ENCODE data around the gene MAGOH. TPM values are rescaled to one million over a fixed set of nuclear protein-coding genes. Genes with fewer than 3 reads are reported as not detected.

The MAGOH gene
- total and polyA plus RNA-seq, 7 donors = 15.9 to 103 (median 33.6) TPM

DNA sequence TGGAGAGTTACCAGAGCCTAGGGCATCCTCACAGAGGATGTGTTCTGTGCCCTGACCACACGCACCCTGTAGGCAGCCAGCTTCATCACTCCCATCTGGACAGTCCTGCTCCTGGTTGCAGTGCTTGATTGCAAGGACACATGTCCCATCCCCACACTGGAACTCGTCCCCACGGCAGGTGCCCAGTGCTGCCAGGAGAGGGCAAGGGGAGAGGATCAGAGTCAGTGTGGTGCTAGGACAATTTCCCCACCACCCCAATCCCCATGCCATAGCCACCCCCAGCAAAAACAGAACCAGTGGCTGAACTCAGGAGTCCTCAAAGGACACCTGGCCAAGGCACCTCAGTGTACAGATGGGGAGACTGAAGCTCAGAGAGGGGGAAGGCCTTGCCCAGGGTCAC lies 37.2 kb upstream of the MAGOH start:
- ATAC-seq = no peak
- no peak for DNase-seq
- TF ChIP-seq, protein P1, sequence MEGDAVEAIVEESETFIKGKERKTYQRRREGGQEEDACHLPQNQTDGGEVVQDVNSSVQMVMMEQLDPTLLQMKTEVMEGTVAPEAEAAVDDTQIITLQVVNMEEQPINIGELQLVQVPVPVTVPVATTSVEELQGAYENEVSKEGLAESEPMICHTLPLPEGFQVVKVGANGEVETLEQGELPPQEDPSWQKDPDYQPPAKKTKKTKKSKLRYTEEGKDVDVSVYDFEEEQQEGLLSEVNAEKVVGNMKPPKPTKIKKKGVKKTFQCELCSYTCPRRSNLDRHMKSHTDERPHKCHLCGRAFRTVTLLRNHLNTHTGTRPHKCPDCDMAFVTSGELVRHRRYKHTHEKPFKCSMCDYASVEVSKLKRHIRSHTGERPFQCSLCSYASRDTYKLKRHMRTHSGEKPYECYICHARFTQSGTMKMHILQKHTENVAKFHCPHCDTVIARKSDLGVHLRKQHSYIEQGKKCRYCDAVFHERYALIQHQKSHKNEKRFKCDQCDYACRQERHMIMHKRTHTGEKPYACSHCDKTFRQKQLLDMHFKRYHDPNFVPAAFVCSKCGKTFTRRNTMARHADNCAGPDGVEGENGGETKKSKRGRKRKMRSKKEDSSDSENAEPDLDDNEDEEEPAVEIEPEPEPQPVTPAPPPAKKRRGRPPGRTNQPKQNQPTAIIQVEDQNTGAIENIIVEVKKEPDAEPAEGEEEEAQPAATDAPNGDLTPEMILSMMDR (IDR thresholded peaks at IDR 0.05) = no peak
- Histone ChIP-seq H3K4me3 (no peak overlapping the region), H3K4me1 (no peaks in the 10 kb centered on the region), H3K27me3 (ENCODE audit: insufficient read depth in 3 of 3, low read length in 2 of 3) (no peaks in the 10 kb centered on the region), H3K36me3 (ENCODE audit: insufficient read depth in 1 of 2, low read depth in 1 of 2) (no peaks in the 10 kb centered on the region), H3K27ac (no peak overlapping the region), H3K9me3 (no peaks in the 10 kb centered on the region)
- intact Hi-C loops (cut with DNase I) = no loop called here
- WGBS, 3 donors = 83 to 90% (median 88%) methylated on average over 3 of the region's 3 CpGs

DNA sequence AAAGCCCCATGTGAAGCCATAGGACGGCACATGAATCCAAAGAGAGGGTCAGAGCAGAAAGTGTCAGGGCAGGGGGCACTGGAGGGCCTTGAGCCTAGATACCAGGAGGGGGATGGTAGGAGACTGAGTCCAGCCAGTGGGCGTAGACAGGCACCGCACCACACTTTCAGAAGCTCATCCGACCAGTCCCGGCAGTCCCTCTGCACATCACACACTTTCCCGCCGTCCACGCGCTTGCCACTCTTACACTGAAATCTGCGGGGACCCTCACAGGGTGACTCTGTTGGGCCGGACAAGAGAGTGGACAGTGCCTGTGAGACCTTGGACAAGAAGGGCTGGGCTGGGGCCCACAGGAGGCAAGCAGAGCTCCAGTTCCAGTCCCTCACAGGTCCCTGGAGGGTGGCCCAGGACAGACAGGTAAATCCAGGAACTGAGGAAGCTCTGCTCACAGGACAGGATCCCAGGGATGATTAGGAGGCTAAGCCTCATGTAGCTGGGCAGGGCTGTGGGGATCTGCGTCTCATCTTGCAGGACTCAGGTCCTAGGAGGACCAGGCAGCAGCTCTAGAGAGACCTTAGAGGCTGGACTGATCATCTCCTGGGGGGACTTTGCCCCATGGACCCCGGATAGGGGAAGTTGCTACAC lies 36.3 kb upstream of the MAGOH start:
- DNase-seq (no peak), ATAC-seq (no peak)
- Histone ChIP-seq H3K36me3 (ENCODE audit: insufficient read depth in 1 of 2, low read depth in 1 of 2) (no peaks in the 10 kb centered on the region), H3K9me3 (no peaks in the 10 kb centered on the region), H3K27ac (no peak overlapping the region), H3K4me3 (no peak overlapping the region), H3K4me1 (no peaks in the 10 kb centered on the region), H3K27me3 (ENCODE audit: insufficient read depth in 3 of 3, low read length in 2 of 3) (no peaks in the 10 kb centered on the region)
- intact Hi-C loops (cut with DNase I) = no loop called here
- 93 to 94% (median 94%) methylated on average over 13 of the region's 13 CpGs for WGBS, 3 donors
- TF ChIP-seq, protein P1 (IDR thresholded peaks at IDR 0.05) = no peak

DNA sequence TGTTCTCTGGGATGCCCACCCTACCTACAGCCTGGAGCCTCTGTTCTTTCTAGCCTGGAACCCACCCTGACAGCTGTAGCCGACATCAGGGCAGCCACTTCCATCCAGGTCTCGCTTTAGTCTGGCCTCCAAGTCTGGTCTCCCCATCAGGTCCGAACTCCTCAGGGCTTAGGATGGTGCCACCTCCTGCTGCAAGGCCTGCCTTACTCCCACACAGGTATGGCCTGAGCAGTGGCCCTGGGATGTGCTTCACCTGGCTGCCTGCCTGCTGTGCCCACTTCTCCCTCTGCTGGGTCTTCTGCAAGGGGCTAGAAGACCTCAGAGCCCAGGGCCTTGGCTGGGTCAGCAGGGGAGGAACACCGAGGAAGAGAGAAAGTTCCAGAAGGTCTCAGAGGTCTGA lies 35.7 kb upstream of the MAGOH start:
- 90 to 94% (median 94%) methylated on average over 4 of the region's 4 CpGs for WGBS, 3 donors
- DNase-seq = no peak
- no peaks in the 10 kb centered on the region for H3K4me1 ChIP-seq
- H3K4me3 ChIP-seq = no peak overlapping the region
- no peak overlapping the region for H3K27ac ChIP-seq
- H3K36me3 ChIP-seq (ENCODE audit: insufficient read depth in 1 of 2, low read depth in 1 of 2) = no peaks in the 10 kb centered on the region
- H3K9me3 ChIP-seq = no peaks in the 10 kb centered on the region
- no peak for ATAC-seq
- intact Hi-C loops (cut with DNase I) = no loop called here
- TF ChIP-seq, protein P1 (IDR thresholded peaks at IDR 0.05) = no peak
- no peaks in the 10 kb centered on the region for H3K27me3 ChIP-seq (ENCODE audit: insufficient read depth in 3 of 3, low read length in 2 of 3)

DNA sequence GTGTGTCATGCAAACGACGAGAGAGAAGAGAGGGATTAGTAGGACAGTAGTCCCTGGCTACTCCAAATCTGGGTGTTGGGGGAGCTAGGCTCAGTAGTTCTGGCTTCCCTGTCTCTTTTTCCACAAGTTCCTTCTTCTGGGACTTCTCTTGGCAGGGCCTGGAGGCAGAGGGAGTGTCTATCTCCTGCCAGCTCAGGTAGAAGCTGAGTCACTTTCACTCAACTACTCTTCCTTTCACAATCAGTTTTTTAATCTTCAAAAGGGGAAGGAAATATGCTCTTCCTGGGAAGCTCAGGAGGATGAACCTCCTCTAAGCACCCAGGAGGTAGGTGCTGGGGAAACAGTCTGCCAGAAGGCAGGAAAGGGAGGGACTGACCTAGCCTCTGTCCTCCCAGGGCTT lies 35.2 kb upstream of the MAGOH start:
- no peaks in the 10 kb centered on the region for H3K27me3 ChIP-seq (ENCODE audit: insufficient read depth in 3 of 3, low read length in 2 of 3)
- TF ChIP-seq, protein P1 (IDR thresholded peaks at IDR 0.05) = no peak
- intact Hi-C loops (cut with DNase I) = no loop called here
- no peaks in the 10 kb centered on the region for H3K9me3 ChIP-seq
- no peaks in the 10 kb centered on the region for H3K36me3 ChIP-seq (ENCODE audit: insufficient read depth in 1 of 2, low read depth in 1 of 2)
- WGBS, 3 donors = 65 to 83% (median 82%) methylated on average over 2 of the region's 2 CpGs
- H3K27ac ChIP-seq = no peak overlapping the region
- no peak for DNase-seq
- H3K4me1 ChIP-seq = no peaks in the 10 kb centered on the region
- no peak overlapping the region for H3K4me3 ChIP-seq
- no peak for ATAC-seq

DNA sequence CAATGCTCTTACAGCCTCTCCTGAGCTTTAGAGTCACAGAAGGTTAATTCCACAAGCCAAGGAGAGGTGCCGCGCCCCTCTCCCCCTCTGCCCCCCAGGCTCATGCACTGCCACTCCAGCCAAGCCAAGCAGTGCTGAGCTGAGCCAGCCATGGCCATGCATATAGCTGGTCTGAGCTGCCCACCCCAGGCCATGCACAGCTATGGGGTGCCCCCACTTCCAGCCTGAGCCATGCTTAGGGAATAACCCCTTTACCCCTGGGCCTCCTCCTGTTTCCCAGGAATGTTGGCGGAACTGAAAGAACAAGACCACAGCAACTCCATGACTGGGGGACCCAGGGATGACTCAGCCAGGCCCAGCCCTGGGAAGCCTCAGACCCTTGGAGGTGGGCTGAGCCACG lies 34.0 kb upstream of the MAGOH start:
- Histone ChIP-seq H3K9me3 (no peaks in the 10 kb centered on the region), H3K4me1 (no peaks in the 10 kb centered on the region), H3K27me3 (ENCODE audit: insufficient read depth in 3 of 3, low read length in 2 of 3) (no peaks in the 10 kb centered on the region), H3K4me3 (no peak overlapping the region), H3K36me3 (ENCODE audit: insufficient read depth in 1 of 2, low read depth in 1 of 2) (no peaks in the 10 kb centered on the region), H3K27ac (no peak overlapping the region)
- intact Hi-C loops (cut with DNase I) = no loop called here
- TF ChIP-seq, protein P1 (IDR thresholded peaks at IDR 0.05) = no peak
- ATAC-seq = no peak
- WGBS, 3 donors = 83 to 94% (median 88%) methylated on average over 4 of the region's 4 CpGs
- DNase-seq = no peak
